Measurements from ENCODE around the gene TRIM23. TPM values are rescaled to one million over a fixed set of nuclear protein-coding genes. Genes with fewer than 3 reads are reported as not detected.
A peak's percentile ranks its signal among the peaks of the same experiment; 100 is the strongest.
"Not testable (repeated sequence)": the region's sequence is repeated elsewhere in the genome, so short reads cannot be mapped to it uniquely, and the experiment has no call there.

Gene TRIM23
- polyA plus RNA-seq, 2 of the 4 experiments (the other 2 are of a cell fraction) = 11.7 to 12.9 TPM

GRCh38 chr5:65611524-65611923 lies 12.6 kb downstream of the TRIM23 start:
- no peak for FAIRE-seq
- no peak overlapping the region for H3K27ac ChIP-seq
- peak in 1 of 2 experiments; percentile 30 for DNase-seq (ENCODE audit: low read depth in 1 of 2, low spot score in 1 of 2)
- no peak overlapping the region for H3K4me2 ChIP-seq
- ChIA-PET POLR2A (interaction anchor here (0.5 kb wide), 1 partner anchor 65 kb away, joined by 3 read pairs; no protein-coding TSS in a partner anchor), CTCF (interaction anchor here (1.0 kb wide), 2 partner anchors 9 to 10 kb away, joined by 3 read pairs; no protein-coding TSS in a partner anchor)
- WGBS (ENCODE audit: missing lambda C conversion rate) = 40% methylated on average over 3 of the region's 3 CpGs
- H3K9me3 ChIP-seq = no peaks in the 10 kb centered on the region
- H3K4me3 ChIP-seq = no peak overlapping the region
- TF ChIP-seq MAZ (IDR thresholded peaks at IDR 0.05; ENCODE audit: borderline replicate concordance, low read depth, low read length) (no peak), POLR2AphosphoS2 (conservative IDR thresholded peaks at IDR 0.05; ENCODE audit: low read length) (no peak), NPAS2 (CRISPR knock-in tag; IDR thresholded peaks at IDR 0.05; ENCODE audit: borderline replicate concordance) (no peak), KDM5A (IDR thresholded peaks at IDR 0.05) (no peak), HEYL (CRISPR knock-in tag; IDR thresholded peaks at IDR 0.05) (no peak), HOXB13 (CRISPR knock-in tag; IDR thresholded peaks at IDR 0.05; ENCODE audit: low read depth) (no peak), CTCF (IDR thresholded peaks at IDR 0.05) (no peak), GATA3 (IDR thresholded peaks at IDR 0.05; ENCODE audit: borderline replicate concordance) (no peak), JUNB (IDR thresholded peaks at IDR 0.05) (no peak), HES2 (IDR thresholded peaks at IDR 0.05) (no peak), CBX8 (IDR thresholded peaks at IDR 0.05) (no peak), RAD21 (conservative IDR thresholded peaks at IDR 0.05 in 1 of 2, IDR thresholded peaks at IDR 0.05 in 1 of 2) (no peak)
- ATAC-seq = peak in 1 of 2 experiments; percentile 23; a peak in 2 of 6 replicates
- H3K4me1 ChIP-seq = peaks cover 8% of the 10 kb centered on the region; the same call in 2 of the 3 replicates

- WGBS (ENCODE audit: missing lambda C conversion rate) = no CpG with 5 or more reads among the region's 1 CpG
- FAIRE-seq; H3K27ac ChIP-seq; CTCF ChIA-PET; ATAC-seq; DNase-seq (ENCODE audit: low read depth in 1 of 2, low spot score in 1 of 2); H3K4me3 ChIP-seq; H3K4me1 ChIP-seq; POLR2A ChIA-PET; H3K4me2 ChIP-seq: not testable (repeated sequence)
- TF ChIP-seq ZFP36 (IDR thresholded peaks at IDR 0.05; ENCODE audit: borderline replicate concordance, partially characterized antibody) = peak; percentile 78
- peaks cover 15% of the 10 kb centered on the region; the same call in 1 of the 3 replicates for H3K9me3 ChIP-seq
Measured at GRCh38 chr5:65601761-65602160, 22.4 kb downstream of the TRIM23 start.

- TF ChIP-seq CTCF (IDR thresholded peaks at IDR 0.05) (peak; percentile 30; the same call in 2 of the 3 replicates), HEYL (CRISPR knock-in tag; IDR thresholded peaks at IDR 0.05) (no peak), PBX3 (IDR thresholded peaks at IDR 0.05) (no peak), TP53 (CRISPR knock-in tag; IDR thresholded peaks at IDR 0.05) (no peak)
- no peak for FAIRE-seq
- ChIA-PET POLR2A (no interaction called here), CTCF (no interaction called here)
- Histone ChIP-seq H3K9me3 (no peaks in the 10 kb centered on the region), H3K4me1 (no peaks in the 10 kb centered on the region), H3K4me2 (no peak overlapping the region), H3K4me3 (no peak overlapping the region), H3K27ac (no peak overlapping the region)
- ATAC-seq = no peak
- WGBS (ENCODE audit: missing lambda C conversion rate) = 57% methylated on average over 2 of the region's 2 CpGs
- DNase-seq (ENCODE audit: low read depth in 1 of 2, low spot score in 1 of 2) = no peak
Measured at GRCh38 chr5:65588694-65589093, 35.4 kb downstream of the TRIM23 start.
